Mesendoderm (in vitro differentiated cells): Measurements from ENCODE around the gene ETNK2.

Experiments used
- DNase-seq: peaks from one replicate; pipeline ENCODE4 v3.0.0; 2013
- H2AK5ac ChIP-seq: 2 replicates; pipeline ENCODE4 v1.6.1; 2013; ENCODE audit warnings: low read length, inconsistent platforms
- H2BK120ac ChIP-seq: 2 replicates; pipeline ENCODE4 v1.6.1; 2013; ENCODE audit warnings: low read depth, mild to moderate bottlenecking, low read length, moderate library complexity, mixed read lengths
- H2BK15ac ChIP-seq: replicated peaks from 2 replicates; pipeline ENCODE4 v1.6.1; 2013; ENCODE audit warnings: low read depth, mild to moderate bottlenecking, moderate library complexity
- H2BK5ac ChIP-seq: 2 replicates; pipeline ENCODE4 v1.6.1; 2013; ENCODE audit warnings: low read length, inconsistent platforms
- H3K18ac ChIP-seq: 2 replicates; pipeline ENCODE4 v1.6.1; 2013; ENCODE audit warnings: mild to moderate bottlenecking, low read length, mixed read lengths
- H3K23ac ChIP-seq: one replicate; pipeline ENCODE4 v1.6.1; 2013; ENCODE audit warnings: low read length
- H3K27ac ChIP-seq: 2 replicates; pipeline ENCODE4 v1.5.1; 2013; ENCODE audit warnings: low read depth, mild to moderate bottlenecking, inconsistent platforms, low read length, moderate library complexity
- H3K27me3 ChIP-seq: 2 replicates; pipeline ENCODE4 v1.6.1; 2013; ENCODE audit warnings: low read length, control low read depth, mild to moderate bottlenecking, inconsistent platforms; ENCODE audit not compliant: insufficient read depth, poor library complexity
- H3K36me3 ChIP-seq: 2 replicates; pipeline ENCODE4 v1.6.1; 2013; ENCODE audit warnings: low read length, inconsistent platforms; ENCODE audit not compliant: control insufficient read depth, insufficient read depth
- H3K4ac ChIP-seq: one replicate; pipeline ENCODE4 v1.6.1; 2013; ENCODE audit warnings: low read depth, mild to moderate bottlenecking, low read length, moderate library complexity
- H3K4me1 ChIP-seq: 2 replicates; pipeline ENCODE4 v1.6.1; 2013; ENCODE audit warnings: low read depth, low read length, inconsistent platforms; ENCODE audit not compliant: control insufficient read depth
- H3K4me2 ChIP-seq: 2 replicates; pipeline ENCODE4 v1.6.1; 2013; ENCODE audit warnings: low read length
- H3K4me3 ChIP-seq: 2 replicates; pipeline ENCODE4 v1.5.1; 2013; ENCODE audit warnings: mild to moderate bottlenecking, low read length
- H3K56ac ChIP-seq: one replicate; pipeline ENCODE4 v1.6.1; 2013; ENCODE audit warnings: low read length
- H3K79me1 ChIP-seq: 2 replicates; pipeline ENCODE4 v1.6.1; 2013; ENCODE audit warnings: low read length, inconsistent platforms
- H3K79me2 ChIP-seq: 2 replicates; pipeline ENCODE4 v1.6.1; 2013; ENCODE audit warnings: mild to moderate bottlenecking, low read length; ENCODE audit not compliant: control insufficient read depth, insufficient read depth
- H3K9ac ChIP-seq: 2 replicates; pipeline ENCODE4 v1.6.1; 2013; ENCODE audit warnings: low read length, inconsistent platforms
- H4K5ac ChIP-seq: one replicate; pipeline ENCODE4 v1.6.1; 2013; ENCODE audit warnings: low read length
- H4K8ac ChIP-seq: one replicate; pipeline ENCODE4 v1.6.1; 2013; ENCODE audit warnings: low read depth, mild to moderate bottlenecking, control low read depth, low read length, moderate library complexity
- WGBS: extraction: QIAGEN DNeasy Blood & Tissue Kit; methylation state at CpG from one replicate; pipeline ENCODE4 v1.1.7; 2013; ENCODE audit warnings: low lambda C conversion rate, missing lambda C conversion rate; ENCODE audit not compliant: insufficient coverage; ENCODE audit errors: extremely low coverage; 5-methylcytosine and 5-hydroxymethylcytosine counted together

The ETNK2 gene

DNA sequence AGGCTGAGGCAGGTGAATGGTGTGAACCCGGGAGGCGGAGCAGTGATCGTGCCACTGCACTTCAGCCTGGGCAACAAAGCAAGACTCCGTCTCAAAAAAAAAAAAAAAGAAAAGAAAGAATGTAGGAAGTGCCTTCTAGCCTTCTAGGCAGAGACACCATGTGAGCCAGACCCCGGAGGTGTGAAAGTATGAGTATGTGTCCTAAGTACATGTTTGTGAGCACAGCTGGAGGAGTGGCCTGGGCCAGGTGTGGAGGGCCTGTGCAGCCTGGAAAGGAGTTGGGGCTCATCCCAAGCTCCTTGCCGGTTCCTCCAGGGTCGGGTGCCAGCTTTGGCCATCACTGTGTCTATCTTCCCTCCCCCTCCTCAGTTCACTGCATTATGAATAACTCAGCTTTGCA lies 66.0 kb downstream of the ETNK2 start:
- Histone ChIP-seq H4K5ac (no peak overlapping the region), H3K23ac (no peak overlapping the region), H3K9ac (no peak overlapping the region), H3K4ac (no peak overlapping the region), H3K27ac (no peak overlapping the region), H3K36me3 (no peaks in the 10 kb centered on the region), H3K18ac (no peak overlapping the region), H3K79me2 (peaks cover 91% of the 10 kb centered on the region), H3K79me1 (peaks cover 22% of the 10 kb centered on the region), H3K56ac (no peak overlapping the region), H3K4me2 (no peak overlapping the region), H4K8ac (no peak overlapping the region), H2BK120ac (no peak overlapping the region), H2BK5ac (no peak overlapping the region), H3K4me1 (peaks cover 8% of the 10 kb centered on the region), H2AK5ac (no peak overlapping the region), H3K27me3 (no peaks in the 10 kb centered on the region), H3K4me3 (no peak overlapping the region), H2BK15ac (no peak overlapping the region)
- no CpG with 5 or more reads among the region's 7 CpGs for WGBS
- DNase-seq = no peak

DNA sequence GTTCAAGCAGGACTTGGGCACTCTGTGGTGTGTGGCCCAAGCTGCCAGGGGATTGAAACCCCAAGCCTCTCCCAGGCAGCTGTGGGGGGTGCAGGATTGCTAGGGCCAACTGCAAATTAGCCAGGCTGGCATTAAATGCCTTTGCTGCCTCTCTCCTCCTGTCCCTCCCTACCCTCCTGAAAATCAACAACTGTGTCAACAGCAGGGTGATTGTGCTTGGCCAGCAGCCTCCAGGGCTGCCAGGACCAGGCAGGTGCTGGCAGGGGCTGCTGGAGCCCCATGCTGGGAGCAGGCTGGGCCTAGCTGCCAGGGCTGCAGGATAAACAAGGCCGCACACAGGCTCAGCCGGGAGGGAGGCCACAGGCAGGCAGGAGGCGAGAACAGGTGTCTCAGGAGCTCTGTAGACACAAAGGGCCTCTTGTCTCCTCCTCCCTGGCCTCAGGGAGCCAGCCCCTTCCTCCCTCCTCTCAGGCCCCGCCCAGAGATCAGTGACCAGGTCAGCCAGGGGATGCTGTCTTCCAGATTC lies 67.5 kb downstream of the ETNK2 start:
- WGBS = no CpG with 5 or more reads among the region's 4 CpGs
- peak overlapping the region; percentile 0 for H3K9ac ChIP-seq
- H3K27me3 ChIP-seq = no peaks in the 10 kb centered on the region
- peaks cover 82% of the 10 kb centered on the region for H3K79me2 ChIP-seq
- H3K36me3 ChIP-seq = no peaks in the 10 kb centered on the region
- H3K27ac ChIP-seq = peak overlapping the region; percentile 11
- peaks cover 16% of the 10 kb centered on the region for H3K4me1 ChIP-seq
- no peak overlapping the region for H4K5ac ChIP-seq
- no peak overlapping the region for H2AK5ac ChIP-seq
- peak; percentile 88 for DNase-seq
- no peak overlapping the region for H3K4me2 ChIP-seq
- peak overlapping the region; percentile 6 for H3K56ac ChIP-seq
- H3K18ac ChIP-seq = no peak overlapping the region
- H3K4me3 ChIP-seq = no peak overlapping the region
- H3K23ac ChIP-seq = no peak overlapping the region
- H3K4ac ChIP-seq = no peak overlapping the region
- H2BK15ac ChIP-seq = no peak overlapping the region
- H2BK5ac ChIP-seq = no peak overlapping the region
- no peak overlapping the region for H4K8ac ChIP-seq
- H2BK120ac ChIP-seq = no peak overlapping the region
- peaks cover 16% of the 10 kb centered on the region for H3K79me1 ChIP-seq

DNA sequence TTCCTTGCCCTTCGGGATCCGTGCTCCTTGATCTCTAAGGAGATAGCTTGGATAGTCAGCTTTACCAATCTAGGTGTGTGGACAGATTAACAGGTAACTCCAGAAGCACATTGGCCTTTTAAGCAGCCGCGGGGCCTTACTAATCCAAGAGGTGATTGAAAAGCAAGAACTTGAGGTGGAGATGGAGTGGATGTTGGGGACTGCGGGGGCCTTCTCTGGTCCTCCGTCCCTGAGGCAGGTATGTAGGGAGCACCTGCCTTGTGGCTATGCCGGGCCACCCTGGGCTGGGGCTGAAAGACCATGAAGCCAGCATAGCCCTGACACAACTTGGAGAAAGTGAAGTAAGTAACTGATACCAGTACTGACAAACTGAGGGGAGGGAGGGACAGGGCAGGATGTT lies 68.4 kb downstream of the ETNK2 start:
- H4K8ac ChIP-seq = no peak overlapping the region
- no peaks in the 10 kb centered on the region for H3K27me3 ChIP-seq
- no peak overlapping the region for H3K4me2 ChIP-seq
- no peak overlapping the region for H3K9ac ChIP-seq
- WGBS = no CpG with 5 or more reads among the region's 7 CpGs
- no peak overlapping the region for H3K56ac ChIP-seq
- H2BK120ac ChIP-seq = no peak overlapping the region
- H3K4me3 ChIP-seq = no peak overlapping the region
- peaks cover 15% of the 10 kb centered on the region for H3K4me1 ChIP-seq
- H3K18ac ChIP-seq = no peak overlapping the region
- H2BK15ac ChIP-seq = no peak overlapping the region
- H3K36me3 ChIP-seq = no peaks in the 10 kb centered on the region
- no peak overlapping the region for H3K4ac ChIP-seq
- peaks cover 14% of the 10 kb centered on the region for H3K79me1 ChIP-seq
- H4K5ac ChIP-seq = no peak overlapping the region
- no peak overlapping the region for H2BK5ac ChIP-seq
- no peak overlapping the region for H3K27ac ChIP-seq
- no peak overlapping the region for H3K23ac ChIP-seq
- H3K79me2 ChIP-seq = peaks cover 74% of the 10 kb centered on the region
- no peak overlapping the region for H2AK5ac ChIP-seq
- DNase-seq = no peak

DNA sequence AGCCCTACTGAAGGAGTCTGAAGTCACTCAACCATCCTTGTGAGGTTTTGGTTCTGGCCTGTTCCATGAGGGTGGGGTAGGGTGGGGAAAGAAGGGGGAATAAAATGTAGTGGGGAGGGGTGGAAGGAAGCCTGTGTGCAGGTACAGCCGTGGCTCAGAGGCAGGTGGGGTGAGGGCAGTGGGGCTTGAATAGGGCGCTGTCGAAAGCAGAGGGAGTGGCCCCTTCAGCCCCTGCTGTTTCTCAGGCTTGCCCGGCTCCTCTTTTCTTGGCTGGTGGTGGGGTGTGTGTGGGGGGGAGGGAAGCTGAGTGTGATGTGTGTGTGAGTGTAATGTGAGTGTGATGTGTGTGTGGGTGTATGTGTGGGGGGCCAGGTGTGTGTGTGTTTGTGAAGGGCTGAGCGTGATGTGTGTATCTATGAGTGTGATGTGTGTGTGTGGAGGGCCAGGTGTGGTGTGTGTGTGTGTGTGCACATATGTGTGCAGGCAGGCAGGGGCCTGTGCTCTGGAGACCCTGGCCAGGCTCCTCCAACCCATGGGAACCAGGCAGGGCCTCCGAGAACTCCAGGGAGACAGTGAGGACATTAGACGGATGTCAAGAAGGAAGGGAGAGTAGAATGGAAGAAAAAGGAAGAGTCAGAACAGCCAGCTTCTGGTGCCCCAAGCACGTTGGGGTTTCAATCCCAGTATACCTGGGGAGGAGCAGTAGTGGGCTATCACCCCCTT lies 69.9 kb downstream of the ETNK2 start:
- Histone ChIP-seq H3K18ac (peak overlapping the region; percentile 77), H2AK5ac (peak overlapping the region; percentile 13), H3K27ac (no peak overlapping the region), H3K36me3 (no peaks in the 10 kb centered on the region), H3K27me3 (no peaks in the 10 kb centered on the region), H2BK15ac (no peak overlapping the region), H3K23ac (peak overlapping the region; percentile 54), H3K4ac (peak overlapping the region; percentile 1), H4K5ac (no peak overlapping the region), H3K56ac (peak overlapping the region; percentile 46), H3K79me2 (peaks cover 63% of the 10 kb centered on the region), H3K4me1 (peaks cover 13% of the 10 kb centered on the region), H3K4me2 (no peak overlapping the region), H3K9ac (peak overlapping the region; percentile 3), H3K4me3 (no peak overlapping the region), H2BK120ac (peak overlapping the region; percentile 82), H2BK5ac (peak overlapping the region; percentile 8), H4K8ac (no peak overlapping the region), H3K79me1 (peaks cover 7% of the 10 kb centered on the region)
- DNase-seq = no peak
- WGBS = no CpG with 5 or more reads among the region's 8 CpGs

DNA sequence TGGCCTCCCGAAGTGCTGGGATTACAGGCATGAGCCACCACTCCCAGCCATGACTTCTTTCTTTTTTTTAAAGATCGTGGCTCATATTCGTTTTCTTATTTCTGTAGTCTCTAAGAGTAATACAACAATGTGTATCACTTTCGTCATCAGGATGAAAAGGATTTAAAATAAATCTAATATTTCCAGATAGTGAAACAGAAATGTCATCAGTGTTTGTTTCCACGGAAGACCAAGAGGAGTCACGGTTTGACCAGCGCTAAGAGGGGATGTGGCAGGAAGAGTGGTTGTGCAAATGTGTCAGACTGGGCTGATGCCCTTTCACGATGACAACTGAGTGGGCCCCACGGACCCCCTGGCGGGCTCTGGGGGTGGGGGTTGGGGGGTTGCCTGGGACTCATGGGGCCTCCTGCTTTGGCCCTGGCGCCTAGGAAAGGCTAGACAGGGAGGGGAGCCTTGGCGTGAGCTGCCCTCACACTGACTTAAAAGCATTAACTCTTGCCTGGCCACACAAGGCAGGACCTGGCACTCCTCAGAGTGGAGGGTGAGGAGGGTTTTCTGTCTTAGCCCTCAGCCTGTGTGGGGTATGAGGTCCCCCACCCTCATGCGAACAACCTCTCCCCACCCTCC lies 70.6 kb downstream of the ETNK2 start:
- Histone ChIP-seq H3K23ac (no peak overlapping the region), H3K9ac (peak overlapping the region; percentile 14), H3K79me2 (peaks cover 65% of the 10 kb centered on the region), H4K5ac (no peak overlapping the region), H3K56ac (peak overlapping the region; percentile 72), H3K27me3 (no peaks in the 10 kb centered on the region), H2BK15ac (no peak overlapping the region), H3K79me1 (peaks cover 9% of the 10 kb centered on the region), H3K27ac (peak overlapping the region; percentile 52), H3K36me3 (no peaks in the 10 kb centered on the region), H3K4me3 (no peak overlapping the region), H2BK5ac (no peak overlapping the region), H2AK5ac (no peak overlapping the region), H3K4me2 (no peak overlapping the region), H3K4ac (peak overlapping the region; percentile 67), H2BK120ac (peak overlapping the region; percentile 82), H4K8ac (no peak overlapping the region), H3K18ac (peak overlapping the region; percentile 77), H3K4me1 (peaks cover 15% of the 10 kb centered on the region)
- peak; percentile 72 for DNase-seq
- WGBS = no CpG with 5 or more reads among the region's 13 CpGs
